GM10248 (cell line): Measurements from ENCODE around the gene GFM1.

Source experiments
- CTCF ChIA-PET: fragments of 300-600 bp; sonication (Branson Sonifier 250); formaldehyde crosslinking; extraction: SDS; loops from one replicate; lab custom pipeline; 2021; ENCODE audit warnings: antibody characterized with exemption; lab: Yijun Ruan, JAX
- POLR2A ChIA-PET: fragments of 350-650 bp; sonication (Branson Sonifier 250); formaldehyde crosslinking; extraction: SDS; loops from one replicate; lab custom pipeline; 2020; ENCODE audit warnings: antibody characterized with exemption; lab: Yijun Ruan, JAX
- DNase-seq: peaks from one replicate; pipeline ENCODE4 v3.0.0; 2012; ENCODE audit errors: extremely low spot score
- TF ChIP-seq, protein P1 (sequence below): IDR thresholded peaks from 2 replicates; pipeline ENCODE4 v1.5.1; 2012; ENCODE audit warnings: mild to moderate bottlenecking, low read depth; ENCODE audit errors: extremely low read depth, missing control alignments, control extremely low read depth

GFM1 gene

GRCh38 chr3:158668506-158668905 is 24.2 kb downstream of the GFM1 start:
- TF ChIP-seq, protein P1, sequence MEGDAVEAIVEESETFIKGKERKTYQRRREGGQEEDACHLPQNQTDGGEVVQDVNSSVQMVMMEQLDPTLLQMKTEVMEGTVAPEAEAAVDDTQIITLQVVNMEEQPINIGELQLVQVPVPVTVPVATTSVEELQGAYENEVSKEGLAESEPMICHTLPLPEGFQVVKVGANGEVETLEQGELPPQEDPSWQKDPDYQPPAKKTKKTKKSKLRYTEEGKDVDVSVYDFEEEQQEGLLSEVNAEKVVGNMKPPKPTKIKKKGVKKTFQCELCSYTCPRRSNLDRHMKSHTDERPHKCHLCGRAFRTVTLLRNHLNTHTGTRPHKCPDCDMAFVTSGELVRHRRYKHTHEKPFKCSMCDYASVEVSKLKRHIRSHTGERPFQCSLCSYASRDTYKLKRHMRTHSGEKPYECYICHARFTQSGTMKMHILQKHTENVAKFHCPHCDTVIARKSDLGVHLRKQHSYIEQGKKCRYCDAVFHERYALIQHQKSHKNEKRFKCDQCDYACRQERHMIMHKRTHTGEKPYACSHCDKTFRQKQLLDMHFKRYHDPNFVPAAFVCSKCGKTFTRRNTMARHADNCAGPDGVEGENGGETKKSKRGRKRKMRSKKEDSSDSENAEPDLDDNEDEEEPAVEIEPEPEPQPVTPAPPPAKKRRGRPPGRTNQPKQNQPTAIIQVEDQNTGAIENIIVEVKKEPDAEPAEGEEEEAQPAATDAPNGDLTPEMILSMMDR: no peak
- no peak for DNase-seq
- CTCF ChIA-PET: interaction anchor here (0.9 to 7.3 kb wide), 4 partner anchors 8 to 16 kb away, joined by 3 to 76 read pairs (median 4); no protein-coding TSS in a partner anchor
- POLR2A ChIA-PET: no interaction called here

DNA sequence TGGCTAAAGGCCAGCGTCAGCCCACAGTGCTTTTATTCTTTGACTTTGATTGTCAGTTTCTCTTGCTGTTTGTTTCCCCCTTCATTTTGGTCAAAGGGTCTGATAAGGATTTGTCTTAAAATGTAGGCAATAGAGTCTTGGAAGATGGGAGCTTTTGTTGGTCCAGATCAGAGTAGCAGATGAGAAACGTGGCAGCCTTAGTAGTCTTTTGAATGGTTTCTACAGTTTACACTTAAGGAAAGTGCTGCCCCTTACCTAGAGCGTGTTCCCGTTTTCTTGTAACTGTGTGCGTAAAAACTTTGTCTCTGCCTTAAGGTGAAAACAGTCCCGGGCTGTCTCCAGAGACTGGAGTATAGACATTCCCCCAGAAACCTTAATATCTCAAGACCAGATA is 27.5 kb downstream of the GFM1 start:
- CTCF ChIA-PET: interaction anchor here (0.6 to 7.3 kb wide), 13 partner anchors 10 to 123 kb away, joined by 3 to 76 read pairs (median 4); partner anchors contain the start of gene GFM1
- POLR2A ChIA-PET: interaction anchor here (1.0 kb wide), 1 partner anchor 8 kb away, joined by 3 read pairs; no protein-coding TSS in a partner anchor
- TF ChIP-seq, protein P1: no peak
- no peak for DNase-seq

DNA sequence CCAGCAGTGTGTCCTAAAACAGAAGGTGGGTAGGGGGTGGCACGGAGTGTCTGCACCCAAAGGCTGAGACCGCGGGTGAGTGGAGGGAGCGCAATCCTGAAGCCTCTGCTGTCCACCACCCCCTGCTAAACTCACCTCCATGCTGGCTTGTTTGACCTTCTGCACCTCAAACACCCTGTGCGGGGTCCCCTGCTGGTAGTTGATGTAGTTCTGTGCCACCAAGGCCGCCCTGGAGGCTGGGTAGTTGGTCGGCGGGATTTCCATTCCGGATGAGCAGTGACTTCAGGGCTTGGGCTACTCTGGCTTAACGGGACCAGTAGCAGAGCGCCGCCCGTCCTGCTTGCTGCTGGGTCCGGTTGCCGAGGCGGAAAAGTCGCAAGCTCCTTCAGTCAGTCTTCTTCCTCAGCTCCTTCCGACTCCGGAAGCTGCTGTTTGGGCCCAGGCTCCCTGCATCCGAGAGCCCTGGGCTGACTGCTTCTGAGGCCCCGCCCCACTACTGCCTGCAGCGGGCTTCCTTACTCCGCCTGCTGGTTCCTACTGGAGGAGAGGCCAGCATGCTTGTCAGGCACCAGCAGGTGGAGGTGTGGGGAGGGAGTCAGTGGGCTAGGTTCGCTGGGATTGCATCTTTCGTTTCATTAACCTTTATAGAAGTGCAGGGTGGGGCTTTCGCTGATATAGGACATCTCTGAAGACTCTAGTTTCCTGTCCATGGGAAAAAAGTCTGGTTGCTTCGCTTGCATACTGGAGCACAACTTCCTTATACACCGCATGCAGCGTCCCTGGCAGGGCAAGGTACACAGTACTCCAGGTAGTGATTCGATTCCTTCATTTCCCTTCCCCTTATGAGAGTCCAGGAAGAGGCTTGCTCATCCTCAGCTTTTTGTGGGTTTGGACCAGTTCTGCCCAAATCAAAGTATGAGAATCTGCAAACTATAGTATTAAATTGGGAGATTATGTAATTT is 28.2 kb downstream of the GFM1 start, which contains the start of gene LXN:
LXN (minus strand) TSS at position 434 of the 962 bp plus-strand sequence; CDS start at position 264, 170 bp downstream.
- ChIA-PET CTCF (interaction anchor here (0.6 to 7.3 kb wide), 13 partner anchors 9 to 123 kb away, joined by 3 to 76 read pairs (median 4); partner anchors contain the start of gene GFM1), POLR2A (interaction anchor here (1.0 kb wide), 1 partner anchor 8 kb away, joined by 3 read pairs; no protein-coding TSS in a partner anchor)
- TF ChIP-seq, protein P1: peak; percentile 80
- DNase-seq: peak; percentile 93

- CTCF ChIA-PET: interaction anchor here (1.1 to 6.1 kb wide), 6 partner anchors 9 to 125 kb away, joined by 3 to 29 read pairs (median 8); partner anchors contain the start of gene GFM1
- POLR2A ChIA-PET: no interaction called here
- no peak for DNase-seq
Measured at GRCh38 chr3:158678687-158679086, 34.4 kb downstream of the GFM1 start.

GRCh38 chr3:158679547-158680000 is 35.2 kb downstream of the GFM1 start:
- TF ChIP-seq, protein P1: no peak
- ChIA-PET CTCF (interaction anchor here (1.1 to 6.1 kb wide), 6 partner anchors 8 to 124 kb away, joined by 3 to 29 read pairs (median 8); partner anchors contain the start of gene GFM1), POLR2A (no interaction called here)
- no peak for DNase-seq

More at GRCh38 chr3:158678687-158679086, 34.4 kb downstream of the GFM1 start:
- TF ChIP-seq, protein P1: no peak

DNA sequence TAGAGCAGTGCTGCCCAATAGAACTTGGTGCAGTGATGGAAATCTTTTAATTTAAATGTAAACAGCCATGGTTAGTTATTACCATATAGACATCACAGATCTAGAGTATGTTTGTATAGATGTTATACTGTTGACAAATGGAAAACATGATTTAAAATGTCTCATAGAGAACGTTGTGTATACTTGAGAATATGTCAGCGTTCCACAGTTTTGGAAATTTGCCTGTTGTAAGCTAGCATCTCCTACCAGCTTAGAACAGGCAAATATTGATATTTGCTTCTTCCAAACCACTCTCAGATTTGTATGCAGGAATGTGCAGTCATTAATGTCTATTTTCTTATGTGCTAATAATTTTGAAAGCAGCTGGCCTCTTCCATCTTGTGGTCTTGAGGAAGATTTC is 36.5 kb downstream of the GFM1 start:
- POLR2A ChIA-PET: no interaction called here
- no peak for DNase-seq

More for the DNA sequence above, 36.5 kb downstream of the GFM1 start:
- CTCF ChIA-PET: interaction anchor here (1.1 kb wide), 1 partner anchor 10 kb away, joined by 3 read pairs; no protein-coding TSS in a partner anchor
- TF ChIP-seq, protein P1: no peak
